Heart left ventricle (tissue), 13 donors: Measurements from ENCODE around the gene NEURL4.

Experiments used
- POLR2A ChIP-seq, 2 donors: fragments of 450-650 bp; IDR thresholded peaks; one replicate each; pipeline ENCODE4 v1.6.1; 2017; ENCODE audit warnings: antibody characterized with exemption in 2 of 2, mild to moderate bottlenecking in 2 of 2, moderate library complexity in 2 of 2
- TF ChIP-seq, protein P1 (sequence below), 12 donors: fragments of 200-600 bp; sonication (generic) in 4 of 12; IDR thresholded peaks; one replicate each; pipeline versions ENCODE4 v1.5.0 to v1.8.0; 2018 to 2022; ENCODE audit warnings: antibody characterized with exemption in 12 of 12, mild to moderate bottlenecking in 5 of 12
- donor health status: ischemic (EF 13 %, LVEDD 7.1; RV severe dilation, severe dysfunction).
- donor health status: DM: no; HTN: yes; CAD: no.
- donor health status: DM: no; HTN: no; CAD: no.
- donor health status: ischemic (EF 25% LVEDD 6.9; RV normal size, moderate dysfunction).
- donor health status: ischemic (EF 25% LVEDD 5.7; RV mildly dilated, moderate dysfunction).
- donor health status: ischemic (EF 35%, LVEDD 5.7; RV mildly dilated, moderate dysfunction).
- donor health status: nonischemic (EF 11% LVEDD 7.7; RV severe dilation, severe dysfunction).
- donor health status: DM: yes; HTN: yes; CAD: no.
- donor health status: PGD.
- donor health status: ischemic (EF 29% LVEDD 5.4; RV normal size, mild dysfunction).
- donor health status: nonischemic (EF 23%, LVEDD 6.1; RV moderate dilation, normal function).

DNA sequence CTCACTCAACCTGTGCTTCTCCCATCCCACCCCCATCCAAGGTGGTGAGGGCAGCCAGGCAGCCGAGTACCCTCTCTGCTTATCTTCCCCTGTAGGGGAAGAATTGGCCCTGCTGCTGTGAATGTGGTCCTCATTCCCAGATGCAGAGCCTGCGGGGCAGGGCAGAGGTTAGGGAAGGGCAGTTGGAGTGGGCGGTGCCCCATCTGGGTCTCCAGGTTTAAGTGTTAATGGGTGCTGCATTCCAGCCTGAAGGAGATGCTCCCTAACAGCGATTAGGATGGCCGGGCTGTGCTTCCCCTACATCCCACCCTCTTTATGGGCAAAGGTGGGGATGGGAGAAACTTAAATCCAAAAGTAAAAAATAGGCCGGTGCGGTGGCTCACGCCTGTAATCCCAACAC lies 37.9 kb upstream of the NEURL4 start:
- TF ChIP-seq, protein P1, sequence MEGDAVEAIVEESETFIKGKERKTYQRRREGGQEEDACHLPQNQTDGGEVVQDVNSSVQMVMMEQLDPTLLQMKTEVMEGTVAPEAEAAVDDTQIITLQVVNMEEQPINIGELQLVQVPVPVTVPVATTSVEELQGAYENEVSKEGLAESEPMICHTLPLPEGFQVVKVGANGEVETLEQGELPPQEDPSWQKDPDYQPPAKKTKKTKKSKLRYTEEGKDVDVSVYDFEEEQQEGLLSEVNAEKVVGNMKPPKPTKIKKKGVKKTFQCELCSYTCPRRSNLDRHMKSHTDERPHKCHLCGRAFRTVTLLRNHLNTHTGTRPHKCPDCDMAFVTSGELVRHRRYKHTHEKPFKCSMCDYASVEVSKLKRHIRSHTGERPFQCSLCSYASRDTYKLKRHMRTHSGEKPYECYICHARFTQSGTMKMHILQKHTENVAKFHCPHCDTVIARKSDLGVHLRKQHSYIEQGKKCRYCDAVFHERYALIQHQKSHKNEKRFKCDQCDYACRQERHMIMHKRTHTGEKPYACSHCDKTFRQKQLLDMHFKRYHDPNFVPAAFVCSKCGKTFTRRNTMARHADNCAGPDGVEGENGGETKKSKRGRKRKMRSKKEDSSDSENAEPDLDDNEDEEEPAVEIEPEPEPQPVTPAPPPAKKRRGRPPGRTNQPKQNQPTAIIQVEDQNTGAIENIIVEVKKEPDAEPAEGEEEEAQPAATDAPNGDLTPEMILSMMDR (IDR thresholded peaks at IDR 0.05): no peak
- TF ChIP-seq POLR2A (IDR thresholded peaks at IDR 0.05): no peak
